NCI-H1417 treated with DMSO at 0.1 percent for 48 hours (cell line): Measurements from ENCODE around the gene OTOR.

Experiments used
- DNase-seq: peaks from one replicate; lab custom pipeline; 2025; lab: John Stamatoyannopoulos, UW

Gene OTOR

DNA sequence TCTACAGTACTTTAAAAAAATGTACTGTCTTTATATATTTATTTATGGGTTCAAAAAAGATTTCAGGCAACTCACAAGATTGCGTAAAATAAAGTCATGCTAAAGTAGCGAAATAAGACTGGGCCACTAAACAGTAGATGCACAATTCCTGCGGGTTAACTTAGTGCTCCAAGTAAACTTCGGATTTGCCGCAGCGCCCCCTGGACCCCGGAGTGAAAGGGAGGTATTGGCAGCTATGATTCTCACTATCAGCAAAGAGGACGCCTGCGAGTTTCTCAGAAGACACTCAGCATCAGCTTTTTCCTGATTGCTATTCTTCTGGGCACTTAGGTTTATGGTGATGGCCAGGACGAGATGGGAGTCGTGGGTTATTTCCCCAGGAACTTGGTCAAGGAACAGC, 1.4 kb downstream of the OTOR start:
- DNase-seq = no peak

- no peak for DNase-seq
Measured at GRCh38 chr20:16752082-16752481, 3.9 kb downstream of the OTOR start.

GRCh38 chr20:16752901-16753300, 4.7 kb downstream of the OTOR start:
- DNase-seq = no peak

DNA sequence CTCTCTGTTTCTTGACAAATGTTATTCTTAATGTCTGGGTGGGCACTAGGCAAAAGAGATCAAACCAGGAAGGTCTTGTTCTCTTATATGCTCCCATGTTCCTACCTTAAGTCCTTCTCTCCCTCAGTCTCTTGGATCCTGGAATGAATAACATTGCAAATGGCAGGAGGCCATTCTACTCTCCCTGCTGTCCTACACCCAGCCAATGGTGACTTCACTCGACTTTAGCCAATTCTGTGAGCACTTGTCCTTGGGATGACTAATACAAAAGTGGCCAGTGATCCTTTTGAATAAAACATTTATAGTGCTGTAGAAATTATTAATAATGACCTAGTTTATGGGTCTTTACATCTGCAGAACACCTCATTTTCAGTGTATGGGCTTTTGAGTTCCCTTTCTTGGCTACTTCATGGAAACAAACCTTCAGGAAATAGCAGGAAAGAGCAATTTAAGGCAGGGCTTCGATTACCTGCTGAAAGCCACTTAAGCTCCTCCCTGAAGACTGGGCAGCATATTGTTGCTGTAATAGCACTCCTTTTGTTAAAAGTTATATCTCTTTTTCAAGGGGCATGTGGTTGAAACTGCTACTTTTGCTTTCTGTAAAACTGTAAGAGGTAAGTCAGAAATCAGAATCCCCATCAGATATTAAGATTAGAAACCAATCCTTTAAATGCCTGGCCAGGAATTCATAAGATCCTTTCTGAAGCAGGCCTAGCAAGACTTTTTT, 10.5 kb downstream of the OTOR start:
- no peak for DNase-seq

- DNase-seq = no peak
Measured at GRCh38 chr20:16759181-16759563, 11.0 kb downstream of the OTOR start.

DNA sequence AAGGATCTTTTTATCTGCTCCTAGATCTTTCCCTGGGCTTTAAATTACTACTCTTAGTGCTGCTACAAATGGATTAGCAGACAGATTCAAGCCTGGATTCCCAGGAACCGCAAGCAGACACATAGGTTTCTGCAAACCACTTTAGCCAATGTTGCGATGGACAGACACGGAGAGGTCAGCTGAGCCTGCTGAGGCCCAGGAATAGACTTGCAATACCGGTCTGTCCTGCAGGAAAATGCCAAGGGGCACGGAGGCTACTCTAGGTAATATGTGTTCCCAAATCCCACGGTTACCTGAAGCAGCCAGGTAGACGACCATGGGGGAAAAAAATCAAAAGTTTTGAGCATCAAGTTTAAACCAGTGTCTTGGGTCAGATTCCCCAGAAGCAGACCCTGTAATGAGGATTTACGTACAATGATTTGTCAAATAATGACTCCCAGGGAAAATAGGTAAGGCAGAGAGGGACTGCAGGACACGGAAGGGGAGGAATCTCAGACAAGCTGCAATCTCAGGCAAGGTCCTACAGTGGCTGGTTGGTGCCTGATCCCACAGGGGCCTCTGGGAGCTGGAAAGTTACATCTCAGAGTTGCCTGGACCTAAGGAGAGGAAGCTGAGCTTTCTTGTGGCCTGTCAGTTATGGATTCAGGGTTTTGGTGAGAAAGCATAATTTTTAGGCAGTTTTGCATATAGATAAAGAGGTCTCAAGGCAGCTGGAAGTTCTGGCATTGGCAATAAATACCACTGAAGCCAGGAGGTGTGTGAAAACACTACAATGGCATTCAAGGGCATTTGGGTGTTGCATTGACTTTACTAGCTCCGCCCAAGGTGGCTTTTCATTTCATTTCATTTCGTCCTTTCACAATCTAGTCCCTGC, 12.5 kb downstream of the OTOR start:
- DNase-seq = no peak

DNA sequence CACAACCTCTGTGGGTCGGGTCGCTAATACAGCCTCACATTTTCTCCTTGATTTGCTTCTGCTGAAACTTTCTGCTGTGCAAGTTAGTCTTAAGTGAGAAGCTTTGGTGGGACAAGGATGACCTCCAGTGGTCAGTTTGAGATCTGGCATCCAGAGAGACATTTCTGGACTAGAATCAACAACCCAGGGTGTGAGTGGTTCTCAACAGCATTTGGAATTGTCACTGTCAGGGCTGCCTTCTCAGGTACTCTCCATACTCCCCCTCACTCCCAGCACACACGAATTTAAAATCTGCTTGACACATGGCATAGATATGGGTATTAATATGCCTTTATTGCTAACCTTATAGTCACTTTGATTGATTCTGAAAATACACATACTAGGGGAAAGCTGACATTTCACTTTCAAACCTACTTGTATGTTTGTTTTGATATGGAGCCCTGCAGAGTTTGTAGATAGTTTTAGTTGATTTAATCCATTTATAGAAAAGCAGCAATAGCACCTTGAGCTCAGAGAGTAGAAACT, 13.2 kb downstream of the OTOR start:
- peak; percentile 15 for DNase-seq

DNA sequence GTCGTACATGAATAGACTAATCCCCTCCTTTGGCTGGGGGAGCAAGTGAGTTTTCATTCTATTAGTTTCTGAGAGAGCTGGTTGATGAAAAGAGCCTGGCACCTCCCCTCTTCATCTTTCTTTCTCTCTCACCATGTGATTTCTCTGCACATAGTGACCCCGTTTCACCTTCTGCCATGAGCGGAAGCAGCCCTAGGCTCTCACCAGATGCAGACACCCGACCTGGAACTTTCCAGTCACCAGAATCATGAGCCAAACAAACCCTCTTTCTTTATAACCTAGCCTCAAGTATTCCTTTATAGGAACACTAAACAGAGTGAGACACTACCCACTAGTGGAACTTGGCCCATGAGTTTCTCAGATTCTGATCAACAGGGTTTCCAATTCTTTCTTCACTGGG, 16.4 kb downstream of the OTOR start:
- DNase-seq = no peak

DNA sequence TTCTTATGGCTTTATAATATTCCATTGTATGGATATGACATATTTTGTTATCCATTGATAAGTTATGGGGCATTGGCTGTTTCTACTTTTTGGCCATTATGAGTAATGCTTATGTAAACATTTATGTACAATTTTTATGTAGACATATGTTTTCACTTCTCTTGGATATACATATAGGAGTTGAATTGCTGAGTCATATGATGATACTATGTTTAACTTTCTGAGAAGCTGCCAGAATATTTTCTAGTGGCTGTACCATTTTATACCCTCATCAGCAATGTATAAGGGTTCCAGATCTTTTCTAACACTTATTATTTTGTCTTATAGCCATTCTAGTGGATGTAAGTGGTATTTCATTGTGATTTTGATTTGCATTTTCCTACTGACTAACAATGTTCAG, 23.1 kb downstream of the OTOR start:
- no peak for DNase-seq

DNA sequence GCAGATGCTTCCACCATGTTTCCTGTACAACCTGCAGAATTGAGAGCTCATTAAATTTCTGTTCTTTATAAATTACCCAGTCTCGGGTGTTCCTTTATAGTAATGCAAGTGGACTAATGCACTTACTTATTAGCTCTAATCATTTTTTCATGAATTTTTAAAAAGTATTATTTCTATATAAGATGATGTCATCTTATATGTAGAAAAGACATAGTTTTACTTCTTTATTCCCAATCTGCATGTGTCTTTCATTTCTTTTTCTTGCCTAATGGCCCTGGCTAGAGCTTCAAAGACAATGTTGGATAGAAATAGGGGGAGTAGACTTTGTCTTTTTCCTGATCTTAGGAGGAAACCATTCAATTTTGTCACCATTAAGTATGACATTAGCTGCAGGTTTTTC, 27.8 kb downstream of the OTOR start:
- no peak for DNase-seq

DNA sequence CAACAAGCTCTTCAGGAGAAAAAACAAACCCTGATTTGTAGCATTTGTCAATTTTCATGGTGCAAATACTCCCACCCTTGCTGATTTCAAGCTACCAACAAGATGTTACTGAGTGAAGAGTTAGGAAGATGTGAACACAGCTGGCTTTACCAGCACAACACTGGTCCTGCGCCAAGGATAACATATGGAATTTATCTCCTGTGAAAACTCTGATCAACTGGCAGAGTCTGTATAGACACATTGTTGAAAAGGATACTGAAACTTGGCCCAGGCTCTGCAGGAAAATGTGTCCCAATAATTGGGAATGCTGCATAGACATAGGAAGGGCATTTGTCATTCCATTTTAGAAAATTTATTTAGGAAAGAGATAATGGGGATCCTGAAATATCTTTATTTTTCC, 29.0 kb downstream of the OTOR start:
- DNase-seq = no peak

- no peak for DNase-seq
Measured at GRCh38 chr20:16778159-16778558, 30.0 kb downstream of the OTOR start.

DNA sequence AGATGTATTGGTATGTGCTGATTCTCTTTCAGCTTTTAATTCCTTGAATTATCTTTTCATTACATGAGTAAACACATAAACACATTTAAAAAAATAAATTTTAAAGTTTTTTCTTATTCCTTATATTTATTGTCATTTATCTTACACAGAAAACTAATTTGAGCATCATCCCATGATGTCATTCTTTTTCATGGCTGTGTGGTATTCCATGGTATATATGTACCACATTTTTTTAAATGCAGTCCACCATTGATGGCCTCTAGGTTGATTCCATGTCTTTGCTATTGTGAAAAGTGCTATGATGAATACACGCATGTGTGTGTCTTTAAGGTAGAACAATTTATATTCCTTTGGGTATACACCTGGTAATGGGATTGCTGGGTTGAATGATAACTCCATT, 33.3 kb downstream of the OTOR start:
- no peak for DNase-seq

DNA sequence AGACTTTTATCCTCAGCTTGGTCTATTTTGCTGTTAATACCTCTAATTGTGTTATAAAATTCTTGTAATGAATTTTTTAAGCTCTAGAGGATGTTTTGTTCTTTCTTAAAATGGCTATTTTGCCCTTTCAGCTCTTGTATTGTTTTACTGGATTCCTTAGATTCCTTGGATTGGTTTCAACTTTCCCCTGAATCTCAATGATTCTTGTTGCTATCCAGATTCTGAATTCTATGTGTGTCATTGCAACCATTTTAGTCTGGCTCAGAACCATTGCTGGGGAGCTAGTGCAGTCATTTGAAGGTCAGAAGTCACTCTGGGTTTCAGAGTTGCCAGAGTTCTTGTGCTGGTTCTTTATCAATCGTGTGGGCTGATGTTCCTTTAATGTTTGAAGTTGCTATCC, 37.1 kb downstream of the OTOR start:
- DNase-seq = no peak
